HepG2 (cell line): Measurements from ENCODE around the gene TOMM7. TPM values are rescaled to one million over a fixed set of nuclear protein-coding genes. Genes with fewer than 3 reads are reported as not detected.

Experiments used
- ARID3A ChIP-seq: IDR thresholded peaks from 2 replicates; pipeline ENCODE4 v1.6.1; 2012; ENCODE audit warnings: low read depth, low read length, improper control_type of control experiment
- CENPBD1 ChIP-seq: sonication (generic); formaldehyde crosslinking; IDR thresholded peaks from 2 replicates; pipeline ENCODE4 v1.8.0; 2022; ENCODE audit warnings: missing genetic modification reagents, low read depth, mild to moderate bottlenecking, borderline replicate concordance
- E2F5 ChIP-seq: sonication (generic); formaldehyde crosslinking; conservative IDR thresholded peaks from 2 replicates; pipeline ENCODE4 v1.4.0; 2020; ENCODE audit warnings: missing genetic modification reagents
- ETS1 ChIP-seq: sonication (generic); formaldehyde crosslinking; IDR thresholded peaks from 2 replicates; pipeline ENCODE4 v1.4.0; 2020; ENCODE audit warnings: missing genetic modification reagents
- MED8 ChIP-seq: sonication (generic); formaldehyde crosslinking; IDR thresholded peaks from 2 replicates; pipeline ENCODE4 v1.8.1; 2023; ENCODE audit warnings: mild to moderate bottlenecking, missing genetic modification reagents; ENCODE audit not compliant: insufficient replicate concordance
- MTF1 ChIP-seq: sonication (generic); formaldehyde crosslinking; IDR thresholded peaks from 2 replicates; pipeline ENCODE4 v1.5.0; 2020; ENCODE audit warnings: missing genetic modification reagents
- REST ChIP-seq, 2 experiments: IDR thresholded peaks; 2 replicates each; pipeline ENCODE4 v1.6.1; 2011 to 2012; ENCODE audit warnings: low read length in 2 of 2, borderline replicate concordance in 1 of 2, low read depth in 1 of 2, mild to moderate bottlenecking in 1 of 2, moderate library complexity in 1 of 2
- SAP130 ChIP-seq: IDR thresholded peaks from 2 replicates; pipeline ENCODE4 v1.6.1; 2016; ENCODE audit warnings: low read depth
- SOX5 ChIP-seq: IDR thresholded peaks from 2 replicates; pipeline ENCODE4 v1.6.1; 2016; ENCODE audit warnings: borderline replicate concordance
- TCF7L2 ChIP-seq: IDR thresholded peaks from 2 replicates; pipeline ENCODE4 v1.6.1; 2011; ENCODE audit warnings: mild to moderate bottlenecking, low read depth, low read length, moderate library complexity
- TEAD3 ChIP-seq: optimal IDR thresholded peaks from 2 replicates; pipeline ENCODE3; 2016; ENCODE audit warnings: borderline replicate concordance
- ZNF121 ChIP-seq: sonication (generic); formaldehyde crosslinking; IDR thresholded peaks from 2 replicates; pipeline ENCODE4 v1.5.0; 2020; ENCODE audit warnings: mild to moderate bottlenecking, missing genetic modification reagents
- ZNF292 ChIP-seq: sonication (generic); formaldehyde crosslinking; IDR thresholded peaks from 2 replicates; pipeline ENCODE4 v1.8.1; 2022; ENCODE audit warnings: mild to moderate bottlenecking, low read depth, missing genetic modification reagents, borderline replicate concordance
- ZNF572 ChIP-seq: sonication (generic); formaldehyde crosslinking; IDR thresholded peaks from 2 replicates; pipeline ENCODE4 v1.5.1; 2020; ENCODE audit warnings: mild to moderate bottlenecking, missing genetic modification reagents
- ZNF609 ChIP-seq: sonication (generic); formaldehyde crosslinking; IDR thresholded peaks from 2 replicates; pipeline ENCODE4 v1.4.0; 2020; ENCODE audit warnings: mild to moderate bottlenecking, missing genetic modification reagents, borderline replicate concordance
- ZNF816 ChIP-seq: sonication (generic); formaldehyde crosslinking; IDR thresholded peaks from 2 replicates; pipeline ENCODE4 v1.8.0; 2022; ENCODE audit warnings: missing genetic modification reagents, mild to moderate bottlenecking, borderline replicate concordance
- polyA plus RNA-seq, 8 experiments: library from polyadenylated mRNA; depleted of rRNA in 3 of 8; stranded (reverse) in 7 of 8; unstranded in 1 of 8; fragments of >200 nt; fragmentation: Illumina TruSeq in 4 of 8; extraction: Trizol in 4 of 8; gene quantifications; 2 replicates each; pipeline versions ENCODE4 v1.2.1 to v1.2.3, GENCODE V29; 2011 to 2016; ENCODE audit warnings: low read depth in 4 of 8, missing spikeins in 1 of 8, mixed read lengths in 1 of 8; ENCODE audit not compliant: insufficient read depth in 1 of 8
- total RNA-seq, 5 experiments: library from RNA; depleted of rRNA; stranded (reverse); fragments of >200 nt; fragmentation: Illumina TruSeq; extraction: Trizol; gene quantifications; 2 replicates each; pipeline ENCODE4 v1.2.3, GENCODE V29; 2016; ENCODE audit warnings: low read depth in 1 of 5

The TOMM7 gene
- total and polyA plus RNA-seq, 2 of the 13 experiments (the other 11 are each of a cell fraction or from before 2014, with no cell fraction given) = 251 to 369 TPM

GRCh38 chr7:22786290-22786932 lies 36.2 kb downstream of the TOMM7 start (continued):
- peak; percentile 68; the same call in 1 of the 2 replicates for TF ChIP-seq ZNF121
- no peak for TF ChIP-seq ZNF816 (CRISPR knock-in tag)
- TF ChIP-seq SAP130 (CRISPR knock-in tag) = peak; percentile 73
- TF ChIP-seq TCF7L2 = no peak
- peak; percentile 98 for TF ChIP-seq TEAD3 (CRISPR knock-in tag)
- peak; percentile 95 for TF ChIP-seq SOX5 (CRISPR knock-in tag)
- TF ChIP-seq MTF1 (CRISPR knock-in tag) = no peak
- peak; percentile 96 for TF ChIP-seq ZNF609 (CRISPR knock-in tag)
- peak; percentile 78; the same call in 1 of the 2 replicates for TF ChIP-seq ZNF292 (CRISPR knock-in tag)
- no peak for TF ChIP-seq E2F5 (CRISPR knock-in tag)
- no peak for TF ChIP-seq ZNF572 (CRISPR knock-in tag)
- no peak for TF ChIP-seq MED8
- TF ChIP-seq ETS1 (CRISPR knock-in tag) = no peak
- TF ChIP-seq ARID3A = 0 out of 2 replicates have a peak, but pooled peaks have one; percentile 68
- peak in 1 of 2 experiments; percentile 59; a peak in 2 of 4 replicates for TF ChIP-seq REST (IDR thresholded peaks at IDR 0.05; ENCODE audit: borderline replicate concordance in 1 of 2, low read depth in 1 of 2, low read length in 2 of 2)
- TF ChIP-seq CENPBD1 (CRISPR knock-in tag) = no peak
